ENCODE results near the gene DIPK1B. TPM values are rescaled to one million over a fixed set of nuclear protein-coding genes. Genes with fewer than 3 reads are reported as not detected.

Gene DIPK1B
- total and polyA plus RNA-seq, 8 donors = 4.3 to 32.3 (median 6.5) TPM

GRCh38 chr9:136714096-136714892 lies 1.9 kb downstream of the DIPK1B start:
- Histone ChIP-seq H3K4me1 (peaks cover 0 to 6% (median 3%) of the 10 kb centered on the region in 3 donors), H3K9me3 (no peaks in the 10 kb centered on the region), H3K27me3 (no peaks in the 10 kb centered on the region), H3K4me3 (no peak overlapping the region), H3K27ac (no peak overlapping the region), H3K36me3 (no peaks in the 10 kb centered on the region)
- FAIRE-seq = no peak
- no peak for ATAC-seq
- peak in 3 of 6 donors; percentile 20 to 75 (median 49) for DNase-seq
- 77 to 85% methylated on average over 17 of the region's 17 CpGs for WGBS, 2 donors
- intact Hi-C loops (cut with DNase I) = loop anchor here in 1 of 3 donors (10.0 kb wide), 1 partner anchor 229 kb away; the partner anchor contains the start of gene SEC16A
- no peak for TF ChIP-seq CTCF (IDR thresholded peaks at IDR 0.05)

- Histone ChIP-seq H3K4me1 (peaks cover 0 to 6% (median 3%) of the 10 kb centered on the region in 3 donors), H3K27me3 (no peaks in the 10 kb centered on the region), H3K9me3 (no peaks in the 10 kb centered on the region), H3K27ac (no peak overlapping the region), H3K36me3 (no peaks in the 10 kb centered on the region), H3K4me3 (no peak overlapping the region)
- no peak for TF ChIP-seq CTCF (IDR thresholded peaks at IDR 0.05)
- WGBS, 2 donors = 72 to 74% methylated on average over 8 of the region's 8 CpGs
- ATAC-seq = no peak
- FAIRE-seq = no peak
- intact Hi-C loops (cut with DNase I) = loop anchor here in 1 of 3 donors (10.0 kb wide), 1 partner anchor 230 kb away; the partner anchor contains the start of gene SEC16A
- DNase-seq = no peak
Measured at GRCh38 chr9:136714893-136715274, 2.5 kb downstream of the DIPK1B start.

GRCh38 chr9:136717399-136717798 lies 5.0 kb downstream of the DIPK1B start:
- Histone ChIP-seq H3K4me1 (peaks cover 0 to 3% (median 0%) of the 10 kb centered on the region in 3 donors), H3K36me3 (peaks cover 0 to under 1% (median 0%) of the 10 kb centered on the region in 3 donors), H3K9me3 (no peaks in the 10 kb centered on the region), H3K4me3 (no peak overlapping the region), H3K27me3 (no peaks in the 10 kb centered on the region), H3K27ac (no peak overlapping the region)
- WGBS, 2 donors = 89% methylated on average over 15 to 16 of the region's 16 CpGs
- DNase-seq = no peak
- intact Hi-C loops (cut with DNase I) = loop anchor here in 1 of 3 donors (10.0 kb wide), 1 partner anchor 233 kb away; the partner anchor contains the start of gene SEC16A
- TF ChIP-seq CTCF (IDR thresholded peaks at IDR 0.05) = no peak
- no peak for FAIRE-seq
- no peak for ATAC-seq

- FAIRE-seq = no peak
- no peak overlapping the region for H3K27ac ChIP-seq
Measured at GRCh38 chr9:136718345-136719194, 6.2 kb downstream of the DIPK1B start.

More at GRCh38 chr9:136718345-136719194, 6.2 kb downstream of the DIPK1B start:
- no peak for TF ChIP-seq CTCF (IDR thresholded peaks at IDR 0.05)
- ATAC-seq (no peak), DNase-seq (peak in 3 of 6 donors; percentile 23 to 72 (median 35))
- WGBS, 2 donors = 78 to 79% methylated on average over 20 of the region's 20 CpGs
- intact Hi-C loops (cut with DNase I) = loop anchor here in 1 of 3 donors (10.0 kb wide), 1 partner anchor 234 kb away; the partner anchor contains the start of gene SEC16A
- H3K4me3 ChIP-seq = no peak overlapping the region
- no peaks in the 10 kb centered on the region for H3K27me3 ChIP-seq
- no peaks in the 10 kb centered on the region for H3K9me3 ChIP-seq
- no peaks in the 10 kb centered on the region for H3K4me1 ChIP-seq
- H3K36me3 ChIP-seq = peaks cover 0 to 12% (median 6%) of the 10 kb centered on the region in 3 donors

Data from pancreas (tissue), 10 donors.